Heart left ventricle (tissue), 13 donors: Measurements from ENCODE around the gene USP53.

ENCODE experiments used
- POLR2A ChIP-seq, 2 donors: fragments of 450-650 bp; IDR thresholded peaks; one replicate each; pipeline ENCODE4 v1.6.1; 2017; ENCODE audit warnings: antibody characterized with exemption in 2 of 2, mild to moderate bottlenecking in 2 of 2, moderate library complexity in 2 of 2
- TF ChIP-seq, protein P1 (sequence below), 12 donors: fragments of 200-600 bp; sonication (generic) in 4 of 12; IDR thresholded peaks; one replicate each; pipeline versions ENCODE4 v1.5.0 to v1.8.0; 2018 to 2022; ENCODE audit warnings: antibody characterized with exemption in 12 of 12, mild to moderate bottlenecking in 5 of 12
- donor health status: ischemic (EF 13 %, LVEDD 7.1; RV severe dilation, severe dysfunction).
- donor health status: DM: no; HTN: yes; CAD: no.
- donor health status: DM: no; HTN: no; CAD: no.
- donor health status: ischemic (EF 25% LVEDD 6.9; RV normal size, moderate dysfunction).
- donor health status: ischemic (EF 25% LVEDD 5.7; RV mildly dilated, moderate dysfunction).
- donor health status: ischemic (EF 35%, LVEDD 5.7; RV mildly dilated, moderate dysfunction).
- donor health status: nonischemic (EF 11% LVEDD 7.7; RV severe dilation, severe dysfunction).
- donor health status: DM: yes; HTN: yes; CAD: no.
- donor health status: PGD.
- donor health status: ischemic (EF 29% LVEDD 5.4; RV normal size, mild dysfunction).
- donor health status: nonischemic (EF 23%, LVEDD 6.1; RV moderate dilation, normal function).

DNA sequence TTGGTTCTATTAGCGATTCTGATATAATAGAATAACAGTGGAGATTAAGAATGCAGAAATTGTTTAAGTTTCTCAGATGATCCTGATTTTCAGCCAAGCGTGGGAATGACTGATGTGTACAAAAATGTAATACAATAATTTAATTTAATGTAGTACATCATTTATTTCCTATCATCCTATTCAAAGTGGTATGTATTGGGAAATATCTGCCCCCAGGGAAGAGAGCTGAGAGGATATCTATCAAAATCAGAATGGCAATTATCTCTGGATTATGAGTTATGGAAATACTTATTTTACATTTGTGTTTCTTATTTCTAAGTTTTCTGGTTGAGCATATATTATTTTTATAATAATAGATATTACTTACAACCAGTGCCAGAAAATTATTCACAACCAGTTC, 105.5 kb downstream of the USP53 start:
- TF ChIP-seq, protein P1, sequence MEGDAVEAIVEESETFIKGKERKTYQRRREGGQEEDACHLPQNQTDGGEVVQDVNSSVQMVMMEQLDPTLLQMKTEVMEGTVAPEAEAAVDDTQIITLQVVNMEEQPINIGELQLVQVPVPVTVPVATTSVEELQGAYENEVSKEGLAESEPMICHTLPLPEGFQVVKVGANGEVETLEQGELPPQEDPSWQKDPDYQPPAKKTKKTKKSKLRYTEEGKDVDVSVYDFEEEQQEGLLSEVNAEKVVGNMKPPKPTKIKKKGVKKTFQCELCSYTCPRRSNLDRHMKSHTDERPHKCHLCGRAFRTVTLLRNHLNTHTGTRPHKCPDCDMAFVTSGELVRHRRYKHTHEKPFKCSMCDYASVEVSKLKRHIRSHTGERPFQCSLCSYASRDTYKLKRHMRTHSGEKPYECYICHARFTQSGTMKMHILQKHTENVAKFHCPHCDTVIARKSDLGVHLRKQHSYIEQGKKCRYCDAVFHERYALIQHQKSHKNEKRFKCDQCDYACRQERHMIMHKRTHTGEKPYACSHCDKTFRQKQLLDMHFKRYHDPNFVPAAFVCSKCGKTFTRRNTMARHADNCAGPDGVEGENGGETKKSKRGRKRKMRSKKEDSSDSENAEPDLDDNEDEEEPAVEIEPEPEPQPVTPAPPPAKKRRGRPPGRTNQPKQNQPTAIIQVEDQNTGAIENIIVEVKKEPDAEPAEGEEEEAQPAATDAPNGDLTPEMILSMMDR (IDR thresholded peaks at IDR 0.05): no peak
- TF ChIP-seq POLR2A (IDR thresholded peaks at IDR 0.05): no peak
